HepG2 (cell line): ENCODE measurements around the gene LOXL4. TPM values are rescaled to one million over a fixed set of nuclear protein-coding genes. Genes with fewer than 3 reads are reported as not detected.

Experiments
- ATAC-seq: fragments of 200-7000 bp; cut with Tn5 transposase; 3 replicates; pipeline ENCODE4 v1.9.1; 2020; ENCODE audit warnings: mild to moderate bottlenecking, moderate library complexity
- BruUV-seq: library from RNA; stranded (reverse); fragments of 400-500 nt; replicated peaks from 2 replicates; lab custom pipeline; 2021; lab: Mats Ljungman, UMichigan
- CTCF ChIA-PET: fragments of 300-600 bp; formaldehyde crosslinking; extraction: SDS; loops from one replicate; lab custom pipeline; 2021; ENCODE audit warnings: low total read pairs, inconsistent platforms, low intra/inter-chr PET ratio; lab: Yijun Ruan, JAX
- POLR2A ChIA-PET: fragments of 350-600 bp; sonication (Branson Sonifier 250); formaldehyde crosslinking; loops from one replicate; lab custom pipeline; 2020; ENCODE audit warnings: antibody characterized with exemption, inconsistent platforms; lab: Yijun Ruan, JAX
- DNase-seq: peaks from one replicate; pipeline ENCODE4 v3.0.0-alpha.2; 2015; ENCODE audit warnings: low spot score
- FAIRE-seq: peaks from 3 replicates; lab custom pipeline; 2011; peaks lifted over from hg19 to GRCh38; lab: Jason Lieb, UNC
- H2AFZ ChIP-seq: one replicate; pipeline ENCODE4 v1.6.1; 2011; ENCODE audit warnings: low read length, inconsistent platforms
- H3K27ac ChIP-seq: fragments of 300-600 bp; 3 replicates; pipeline ENCODE4 v1.8.0; 2011; ENCODE audit warnings: mixed run types, mild to moderate bottlenecking, mixed read lengths, low read length, inconsistent platforms; ENCODE audit not compliant: insufficient read depth; ENCODE audit errors: extremely low read length
- H3K27me3 ChIP-seq, 2 experiments: fragments of 200-600 bp in 1 of 2; 2 replicates in 1 of 2; 3 replicates in 1 of 2; pipeline versions ENCODE4 v1.6.0 to v1.8.0; 2011; ENCODE audit warnings: low read length in 2 of 2, mild to moderate bottlenecking in 2 of 2, moderate library complexity in 2 of 2, inconsistent platforms in 1 of 2; ENCODE audit not compliant: insufficient read depth in 2 of 2, control insufficient read depth in 1 of 2
- H3K36me3 ChIP-seq, 2 experiments: fragments of 200-600 bp in 1 of 2; replicated peaks in 1 of 2; 2 replicates in 1 of 2; 3 replicates in 1 of 2; pipeline versions ENCODE4 v1.5.1 to v1.8.0; 2011; ENCODE audit warnings: low read length in 2 of 2, inconsistent platforms in 1 of 2; ENCODE audit not compliant: insufficient read depth in 2 of 2, control insufficient read depth in 1 of 2
- H3K4me1 ChIP-seq: 2 replicates; pipeline ENCODE4 v1.5.1; 2012; ENCODE audit warnings: low read length, inconsistent platforms; ENCODE audit not compliant: insufficient read depth
- H3K4me2 ChIP-seq: 2 replicates; pipeline ENCODE4 v1.6.0; 2011; ENCODE audit warnings: low read depth, low read length, inconsistent platforms
- H3K4me3 ChIP-seq, 3 experiments: fragments of 200-600 bp in 1 of 3; sonication (generic), shearing (Covaris generic) in 1 of 3; replicated peaks in 1 of 3; 2 replicates each; pipeline ENCODE4 v1.5.1; 2011 to 2016; ENCODE audit warnings: low read length in 3 of 3, inconsistent platforms in 2 of 3, low read depth in 2 of 3, mild to moderate bottlenecking in 2 of 3, control low read depth in 1 of 3, mixed read lengths in 1 of 3; ENCODE audit not compliant: insufficient read depth in 1 of 3
- H3K79me2 ChIP-seq: one replicate; pipeline ENCODE4 v1.6.1; 2011; ENCODE audit warnings: low read length, inconsistent platforms; ENCODE audit not compliant: insufficient read depth
- H3K9ac ChIP-seq: 2 replicates; pipeline ENCODE4 v1.6.0; 2011; ENCODE audit warnings: mild to moderate bottlenecking, low read depth, low read length, inconsistent platforms; ENCODE audit not compliant: insufficient read depth
- H3K9me3 ChIP-seq: 2 replicates; pipeline ENCODE4 v1.5.1; 2012; ENCODE audit warnings: mild to moderate bottlenecking, low read length
- H4K20me1 ChIP-seq: 2 replicates; pipeline ENCODE4 v1.6.0; 2011; ENCODE audit warnings: inconsistent platforms, mild to moderate bottlenecking, low read length, moderate library complexity; ENCODE audit not compliant: insufficient read depth
- CSRNP2 ChIP-seq: sonication (generic); formaldehyde crosslinking; conservative IDR thresholded peaks from 2 replicates; pipeline ENCODE4 v1.8.0; 2022; ENCODE audit warnings: low read depth, missing genetic modification reagents
- DMTF1 ChIP-seq: sonication (generic); formaldehyde crosslinking; IDR thresholded peaks from 2 replicates; pipeline ENCODE4 v1.4.0; 2020; ENCODE audit warnings: mild to moderate bottlenecking, missing genetic modification reagents
- E2F2 ChIP-seq: sonication (generic); formaldehyde crosslinking; IDR thresholded peaks from 2 replicates; pipeline ENCODE4 v1.4.0; 2020; ENCODE audit warnings: missing genetic modification reagents, borderline replicate concordance
- MXI1 ChIP-seq: IDR thresholded peaks from 3 replicates; pipeline ENCODE4 v1.6.1; 2012; ENCODE audit warnings: low read depth, low read length, inconsistent platforms, borderline replicate concordance
- TBP ChIP-seq: sonication (generic); formaldehyde crosslinking; IDR thresholded peaks from 2 replicates; pipeline ENCODE4 v1.5.0; 2020; ENCODE audit warnings: missing genetic modification reagents
- ZNF142 ChIP-seq: sonication (generic); formaldehyde crosslinking; IDR thresholded peaks from 2 replicates; pipeline ENCODE4 v1.4.0; 2020; ENCODE audit warnings: missing genetic modification reagents
- ZNF335 ChIP-seq: sonication (generic); formaldehyde crosslinking; IDR thresholded peaks from 2 replicates; pipeline ENCODE4 v1.4.0; 2020; ENCODE audit warnings: missing genetic modification reagents
- WGBS: methylation state at CpG from one replicate; pipeline ENCODE4 v1.1.6; 2017; ENCODE audit warnings: low lambda C conversion rate; 5-methylcytosine and 5-hydroxymethylcytosine counted together
- in situ Hi-C: cut with HindIII; loops from 2 replicates; pipeline ENCODE4 v1.10.0; 2017; ENCODE audit warnings: low pct_unique_long_range_greater_than_20kb; ENCODE audit not compliant: extremely low pct_ligation_motif_present
- intact Hi-C: fragments of 100-400 bp; cut with micrococcal nuclease; formaldehyde crosslinking; loops from one replicate; pipeline ENCODE4 v1.10.0; 2022; ENCODE audit not compliant: unreplicated experiment
- polyA plus RNA-seq, 8 experiments: library from polyadenylated mRNA; depleted of rRNA in 3 of 8; stranded (reverse) in 7 of 8; unstranded in 1 of 8; fragments of >200 nt; fragmentation: Illumina TruSeq in 4 of 8; extraction: Trizol in 4 of 8; gene quantifications; 2 replicates each; pipeline versions ENCODE4 v1.2.1 to v1.2.3, GENCODE V29; 2011 to 2016; ENCODE audit warnings: low read depth in 4 of 8, missing spikeins in 1 of 8, mixed read lengths in 1 of 8; ENCODE audit not compliant: insufficient read depth in 1 of 8
- total RNA-seq, 5 experiments: library from RNA; depleted of rRNA; stranded (reverse); fragments of >200 nt; fragmentation: Illumina TruSeq; extraction: Trizol; gene quantifications; 2 replicates each; pipeline ENCODE4 v1.2.3, GENCODE V29; 2016; ENCODE audit warnings: low read depth in 1 of 5

Gene LOXL4
- total and polyA plus RNA-seq, 2 of the 13 experiments (the other 11 are each of a cell fraction or from before 2014, with no cell fraction given), result 8.8 to 21.1 TPM

- ATAC-seq, result no peak
- H3K27me3 ChIP-seq, result peaks cover 0 to 44% of the 10 kb centered on the region in 2 experiments; a peak in 3 of 5 replicates
- no peak overlapping the region for H3K27ac ChIP-seq
- POLR2A ChIA-PET, result no interaction called here
- intact Hi-C loops, result no loop called here
- no peak for TF ChIP-seq CSRNP2 (CRISPR knock-in tag)
- no peak for TF ChIP-seq E2F2
- no peak for TF ChIP-seq ZNF142 (CRISPR knock-in tag)
- no peak for TF ChIP-seq ZNF335 (CRISPR knock-in tag)
- TF ChIP-seq TBP (CRISPR knock-in tag), result no peak
- no peak for TF ChIP-seq MXI1
- no peak for TF ChIP-seq DMTF1 (CRISPR knock-in tag)
- no peak overlapping the region for H3K9ac ChIP-seq
- no peak overlapping the region for H3K4me2 ChIP-seq
- CTCF ChIA-PET, result no interaction called here
- H3K4me1 ChIP-seq, result peaks cover 12% of the 10 kb centered on the region
- in situ Hi-C loops, result no loop called here
- H2AFZ ChIP-seq, result no peak overlapping the region
- no peaks in the 10 kb centered on the region; the same call in 1 of the 2 replicates for H4K20me1 ChIP-seq
- no peak overlapping the region for H3K4me3 ChIP-seq
- whole genome bisulfite sequencing, result no CpG with 5 or more reads among the region's 4 CpGs
- H3K36me3 ChIP-seq, result no peaks in the 10 kb centered on the region
- H3K9me3 ChIP-seq, result no peaks in the 10 kb centered on the region
- DNase-seq, result no peak
- H3K79me2 ChIP-seq, result no peaks in the 10 kb centered on the region
- FAIRE-seq, result no peak
- no TSS peak for BruUV-seq
Measured at GRCh38 chr10:98292971-98293370, 25.0 kb upstream of the LOXL4 start.
